Measurements from ENCODE around the gene SYNGR4.

GRCh38 chr19:48373567-48373966, 9.4 kb downstream of the SYNGR4 start:
- TF ChIP-seq, protein P1, sequence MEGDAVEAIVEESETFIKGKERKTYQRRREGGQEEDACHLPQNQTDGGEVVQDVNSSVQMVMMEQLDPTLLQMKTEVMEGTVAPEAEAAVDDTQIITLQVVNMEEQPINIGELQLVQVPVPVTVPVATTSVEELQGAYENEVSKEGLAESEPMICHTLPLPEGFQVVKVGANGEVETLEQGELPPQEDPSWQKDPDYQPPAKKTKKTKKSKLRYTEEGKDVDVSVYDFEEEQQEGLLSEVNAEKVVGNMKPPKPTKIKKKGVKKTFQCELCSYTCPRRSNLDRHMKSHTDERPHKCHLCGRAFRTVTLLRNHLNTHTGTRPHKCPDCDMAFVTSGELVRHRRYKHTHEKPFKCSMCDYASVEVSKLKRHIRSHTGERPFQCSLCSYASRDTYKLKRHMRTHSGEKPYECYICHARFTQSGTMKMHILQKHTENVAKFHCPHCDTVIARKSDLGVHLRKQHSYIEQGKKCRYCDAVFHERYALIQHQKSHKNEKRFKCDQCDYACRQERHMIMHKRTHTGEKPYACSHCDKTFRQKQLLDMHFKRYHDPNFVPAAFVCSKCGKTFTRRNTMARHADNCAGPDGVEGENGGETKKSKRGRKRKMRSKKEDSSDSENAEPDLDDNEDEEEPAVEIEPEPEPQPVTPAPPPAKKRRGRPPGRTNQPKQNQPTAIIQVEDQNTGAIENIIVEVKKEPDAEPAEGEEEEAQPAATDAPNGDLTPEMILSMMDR (IDR thresholded peaks at IDR 0.05), result no peak
- TF ChIP-seq POLR2AphosphoS5 (IDR thresholded peaks at IDR 0.05), result no peak
- TF ChIP-seq POLR2A (IDR thresholded peaks at IDR 0.05), result no peak
- TF ChIP-seq EP300 (IDR thresholded peaks at IDR 0.05; ENCODE audit: low read depth), result no peak

Data from transverse colon (tissue), 4 donors.